Stimulated activated CD4-positive, alpha-beta T cell treated with anti-CD3 and anti-CD28 coated beads, Interleukin-4, amount 100 ng/mL, for 24 hours (primary cell): ENCODE measurements around the gene SPINK7.

Experiments
- DNase-seq: peaks from one replicate; pipeline ENCODE4 v3.0.0-alpha.2; 2020

SPINK7 gene

DNA sequence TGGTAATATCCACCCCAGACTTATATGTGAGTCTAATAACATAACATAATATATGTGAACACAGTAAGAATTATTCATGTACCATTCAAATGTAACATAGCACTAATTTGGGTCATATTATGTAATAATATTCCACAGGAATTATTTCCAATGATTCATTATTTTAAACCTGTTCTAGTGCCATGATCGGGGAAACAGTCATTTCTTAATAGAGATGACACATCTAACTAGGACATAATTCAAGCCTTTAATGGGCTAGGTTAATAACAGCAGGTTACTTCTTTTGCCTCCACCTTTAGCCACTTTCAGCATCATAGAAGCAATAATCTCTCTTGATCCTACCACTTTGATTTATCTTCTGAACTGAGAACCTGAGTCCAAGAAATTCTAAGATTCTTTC, 35.5 kb downstream of the SPINK7 start:
- no peak for DNase-seq

DNA sequence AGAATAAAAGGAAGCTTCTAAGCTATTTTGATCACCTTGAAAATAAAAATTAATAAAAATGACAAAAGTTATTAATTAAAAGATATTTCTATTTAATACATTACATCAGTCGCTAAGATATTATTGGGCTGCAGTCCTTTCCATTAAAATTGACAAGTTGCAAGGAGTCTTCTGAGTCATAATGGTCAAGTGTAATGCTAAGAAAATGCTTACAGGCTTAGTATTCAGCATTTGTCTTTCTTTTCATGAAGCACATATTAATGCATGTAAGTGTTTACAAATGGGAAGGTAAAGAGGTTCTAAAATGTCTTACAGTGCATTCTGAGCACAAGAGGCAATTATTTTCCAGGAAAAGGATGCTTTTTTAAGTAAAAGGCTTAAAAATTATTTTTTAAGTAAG, 40.5 kb downstream of the SPINK7 start:
- DNase-seq: no peak

- no peak for DNase-seq
Measured at GRCh38 chr5:148353634-148354033, 41.4 kb downstream of the SPINK7 start.

GRCh38 chr5:148364343-148364742, 52.1 kb downstream of the SPINK7 start:
- DNase-seq: no peak
